K562 (cell line): ENCODE results near the gene CHCHD5. TPM values are rescaled to one million over a fixed set of nuclear protein-coding genes. Genes with fewer than 3 reads are reported as not detected.
A peak's percentile ranks its signal among the peaks of the same experiment; 100 is the strongest.

Experiments
- BDP1 ChIP-seq: IDR thresholded peaks from 3 replicates; pipeline ENCODE4 v1.6.1; 2011; ENCODE audit not compliant: insufficient read length, insufficient read depth
- CTBP1 ChIP-seq: fragments of 450-650 bp; IDR thresholded peaks from 2 replicates; pipeline ENCODE4 v1.6.1; 2016; ENCODE audit warnings: borderline replicate concordance
- LEF1 ChIP-seq: fragments of 450-650 bp; IDR thresholded peaks from 2 replicates; pipeline ENCODE4 v1.6.1; 2016; ENCODE audit warnings: mild to moderate bottlenecking
- MCM7 ChIP-seq, 2 experiments: fragments of 450-650 bp; IDR thresholded peaks; 2 replicates each; pipeline ENCODE4 v1.6.1; 2016 to 2018
- SMARCE1 ChIP-seq: fragments of 450-650 bp; IDR thresholded peaks from 2 replicates; pipeline ENCODE4 v1.7.1; 2016; ENCODE audit warnings: mild to moderate bottlenecking
- TEAD4 ChIP-seq, 2 experiments: sonication (generic) in 1 of 2; formaldehyde crosslinking in 1 of 2; IDR thresholded peaks; 2 replicates each; pipeline versions ENCODE4 v1.6.1 to v1.8.0; 2012 to 2022; ENCODE audit warnings: borderline replicate concordance in 1 of 2, inconsistent platforms in 1 of 2, low read length in 1 of 2, mild to moderate bottlenecking in 1 of 2, missing genetic modification reagents in 1 of 2
- ZBED1 ChIP-seq: IDR thresholded peaks from 2 replicates; pipeline ENCODE4 v1.6.1; 2014
- ZBTB8A ChIP-seq: fragments of 450-650 bp; IDR thresholded peaks from 2 replicates; pipeline ENCODE4 v1.6.1; 2018; ENCODE audit warnings: mild to moderate bottlenecking, moderate library complexity; ENCODE audit not compliant: partially characterized antibody
- polyA plus RNA-seq, 8 experiments: library from polyadenylated mRNA; depleted of rRNA in 4 of 8; stranded (reverse) in 5 of 8; unstranded in 3 of 8; fragments of >200 nt; fragmentation: Nextera tagmentation in 2 of 8; fragmentation: Illumina TruSeq in 1 of 8; extraction: Ambion mirVana in 2 of 8; extraction: Trizol in 1 of 8; gene quantifications; 2 replicates each; pipeline versions ENCODE4 v1.2.1 to v1.2.3, GENCODE V29; 2011 to 2014; ENCODE audit warnings: inconsistent platforms in 1 of 8, missing spikeins in 1 of 8
- total RNA-seq, 7 experiments: library from RNA; depleted of rRNA in 6 of 7; stranded (reverse); fragments of >200 nt in 6 of 7; fragmentation: Illumina TruSeq in 2 of 7; extraction: Trizol in 2 of 7; gene quantifications; 2 replicates each; pipeline versions ENCODE4 v1.2.1 to v1.2.3, GENCODE V29; 2011 to 2021; ENCODE audit warnings: low replicate concordance in 1 of 7
- TF ChIP-seq, protein P1 (sequence below): fragments of 250-450 bp; sonication (Bioruptor Pico); IDR thresholded peaks from 2 replicates; pipeline ENCODE4 v1.4.0; 2020; ENCODE audit warnings: mild to moderate bottlenecking, moderate library complexity
- TF ChIP-seq, protein P2 (sequence below), 2 experiments: fragments of 450-650 bp in 1 of 2; sonication (generic) in 1 of 2; formaldehyde crosslinking; conservative IDR thresholded peaks; 2 replicates each; pipeline versions ENCODE4 v1.4.0 to v1.8.1; 2020 to 2022; ENCODE audit warnings: mild to moderate bottlenecking in 1 of 2, missing genetic modification reagents in 1 of 2
- TF ChIP-seq, protein P3 (sequence below): fragments of 250-450 bp; sonication (Bioruptor Pico); IDR thresholded peaks from 2 replicates; pipeline ENCODE4 v1.8.0; 2021; ENCODE audit warnings: mild to moderate bottlenecking, moderate library complexity
- TF ChIP-seq, protein P4 (sequence below), 2 experiments: fragments of 450-650 bp; IDR thresholded peaks; 2 replicates each; pipeline ENCODE4 v1.6.1; 2016; ENCODE audit warnings: mild to moderate bottlenecking in 2 of 2, borderline replicate concordance in 1 of 2, low read depth in 1 of 2, moderate library complexity in 1 of 2

Gene CHCHD5
- total and polyA plus RNA-seq, 9 of the 15 experiments (the other 6 are each of a cell fraction or from before 2014, with no cell fraction given): 7.4 to 79.3 (median 33.4) TPM

DNA sequence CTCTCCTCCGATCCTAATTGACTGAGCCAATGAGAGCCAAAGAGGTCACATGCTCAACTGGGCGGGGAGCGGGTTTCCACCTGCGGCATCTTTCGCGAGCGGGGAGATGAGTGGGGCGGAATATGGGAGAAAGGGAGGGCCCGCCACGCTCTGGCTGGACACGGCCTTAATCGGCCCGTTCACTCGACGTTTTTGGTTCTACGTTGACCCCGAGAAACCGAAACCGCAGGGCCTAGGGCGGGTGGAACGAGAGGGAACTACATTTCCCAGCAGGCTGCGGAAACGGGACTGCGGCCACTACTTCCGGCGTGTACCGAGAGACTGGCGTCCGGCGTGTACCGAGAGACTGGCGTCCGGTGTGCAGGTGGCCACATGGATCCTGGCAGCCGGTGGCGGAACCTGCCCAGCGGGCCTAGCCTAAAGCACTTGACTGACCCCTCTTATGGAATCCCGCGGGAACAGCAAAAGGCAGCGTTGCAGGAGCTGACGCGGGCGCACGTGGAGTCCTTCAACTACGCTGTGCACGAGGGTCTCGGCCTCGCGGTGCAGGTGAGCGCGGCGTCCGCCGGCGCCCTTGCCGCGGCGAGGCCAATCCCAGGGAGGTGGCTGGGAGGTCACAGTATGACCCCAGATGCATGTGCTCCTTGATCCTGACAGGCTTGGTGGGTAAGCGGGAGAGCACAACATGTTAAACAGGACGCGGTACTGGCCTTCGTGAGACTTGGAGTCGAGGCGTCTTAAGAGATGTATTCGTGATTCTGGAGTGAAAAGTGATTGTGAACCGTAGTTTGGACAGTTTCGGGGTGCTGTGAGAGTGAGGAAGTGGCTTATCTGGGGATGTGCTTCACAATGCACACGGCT, 42.1 kb upstream of the CHCHD5 start, which contains the start of gene POLR1B (continued):
- TF ChIP-seq, protein P1, sequence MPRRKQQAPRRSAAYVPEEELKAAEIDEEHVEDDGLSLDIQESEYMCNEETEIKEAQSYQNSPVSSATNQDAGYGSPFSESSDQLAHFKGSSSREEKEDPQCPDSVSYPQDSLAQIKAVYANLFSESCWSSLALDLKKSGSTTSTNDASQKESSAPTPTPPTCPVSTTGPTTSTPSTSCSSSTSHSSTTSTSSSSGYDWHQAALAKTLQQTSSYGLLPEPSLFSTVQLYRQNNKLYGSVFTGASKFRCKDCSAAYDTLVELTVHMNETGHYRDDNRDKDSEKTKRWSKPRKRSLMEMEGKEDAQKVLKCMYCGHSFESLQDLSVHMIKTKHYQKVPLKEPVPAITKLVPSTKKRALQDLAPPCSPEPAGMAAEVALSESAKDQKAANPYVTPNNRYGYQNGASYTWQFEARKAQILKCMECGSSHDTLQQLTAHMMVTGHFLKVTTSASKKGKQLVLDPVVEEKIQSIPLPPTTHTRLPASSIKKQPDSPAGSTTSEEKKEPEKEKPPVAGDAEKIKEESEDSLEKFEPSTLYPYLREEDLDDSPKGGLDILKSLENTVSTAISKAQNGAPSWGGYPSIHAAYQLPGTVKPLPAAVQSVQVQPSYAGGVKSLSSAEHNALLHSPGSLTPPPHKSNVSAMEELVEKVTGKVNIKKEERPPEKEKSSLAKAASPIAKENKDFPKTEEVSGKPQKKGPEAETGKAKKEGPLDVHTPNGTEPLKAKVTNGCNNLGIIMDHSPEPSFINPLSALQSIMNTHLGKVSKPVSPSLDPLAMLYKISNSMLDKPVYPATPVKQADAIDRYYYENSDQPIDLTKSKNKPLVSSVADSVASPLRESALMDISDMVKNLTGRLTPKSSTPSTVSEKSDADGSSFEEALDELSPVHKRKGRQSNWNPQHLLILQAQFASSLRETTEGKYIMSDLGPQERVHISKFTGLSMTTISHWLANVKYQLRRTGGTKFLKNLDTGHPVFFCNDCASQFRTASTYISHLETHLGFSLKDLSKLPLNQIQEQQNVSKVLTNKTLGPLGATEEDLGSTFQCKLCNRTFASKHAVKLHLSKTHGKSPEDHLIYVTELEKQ (CRISPR knock-in tag): no peak
- TF ChIP-seq ZBED1 (no peak), TEAD4 (IDR thresholded peaks at IDR 0.05; ENCODE audit: low read length) (no peak; the same call in 1 of the 2 replicates), TEAD4 (CRISPR knock-in tag; IDR thresholded peaks at IDR 0.05; ENCODE audit: borderline replicate concordance) (0 out of 2 replicates have a peak, but pooled peaks have one; percentile 60), BDP1 (no peak), SMARCE1 (peak; percentile 11; the same call in 1 of the 2 replicates), LEF1 (no peak; the same call in 1 of the 2 replicates), CTBP1 (peak; percentile 82; the same call in 1 of the 2 replicates), MCM7 (IDR thresholded peaks at IDR 0.05) (no peak), ZBTB8A (no peak)
- TF ChIP-seq, protein P2, sequence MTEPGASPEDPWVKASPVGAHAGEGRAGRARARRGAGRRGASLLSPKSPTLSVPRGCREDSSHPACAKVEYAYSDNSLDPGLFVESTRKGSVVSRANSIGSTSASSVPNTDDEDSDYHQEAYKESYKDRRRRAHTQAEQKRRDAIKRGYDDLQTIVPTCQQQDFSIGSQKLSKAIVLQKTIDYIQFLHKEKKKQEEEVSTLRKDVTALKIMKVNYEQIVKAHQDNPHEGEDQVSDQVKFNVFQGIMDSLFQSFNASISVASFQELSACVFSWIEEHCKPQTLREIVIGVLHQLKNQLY (CRISPR knock-in tag; conservative IDR thresholded peaks at IDR 0.05): peak in 1 of 2 experiments; percentile 91; a peak in 2 of 4 replicates
- TF ChIP-seq, protein P3, sequence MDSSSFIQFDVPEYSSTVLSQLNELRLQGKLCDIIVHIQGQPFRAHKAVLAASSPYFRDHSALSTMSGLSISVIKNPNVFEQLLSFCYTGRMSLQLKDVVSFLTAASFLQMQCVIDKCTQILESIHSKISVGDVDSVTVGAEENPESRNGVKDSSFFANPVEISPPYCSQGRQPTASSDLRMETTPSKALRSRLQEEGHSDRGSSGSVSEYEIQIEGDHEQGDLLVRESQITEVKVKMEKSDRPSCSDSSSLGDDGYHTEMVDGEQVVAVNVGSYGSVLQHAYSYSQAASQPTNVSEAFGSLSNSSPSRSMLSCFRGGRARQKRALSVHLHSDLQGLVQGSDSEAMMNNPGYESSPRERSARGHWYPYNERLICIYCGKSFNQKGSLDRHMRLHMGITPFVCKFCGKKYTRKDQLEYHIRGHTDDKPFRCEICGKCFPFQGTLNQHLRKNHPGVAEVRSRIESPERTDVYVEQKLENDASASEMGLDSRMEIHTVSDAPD (CRISPR knock-in tag): no peak
- TF ChIP-seq, protein P4, sequence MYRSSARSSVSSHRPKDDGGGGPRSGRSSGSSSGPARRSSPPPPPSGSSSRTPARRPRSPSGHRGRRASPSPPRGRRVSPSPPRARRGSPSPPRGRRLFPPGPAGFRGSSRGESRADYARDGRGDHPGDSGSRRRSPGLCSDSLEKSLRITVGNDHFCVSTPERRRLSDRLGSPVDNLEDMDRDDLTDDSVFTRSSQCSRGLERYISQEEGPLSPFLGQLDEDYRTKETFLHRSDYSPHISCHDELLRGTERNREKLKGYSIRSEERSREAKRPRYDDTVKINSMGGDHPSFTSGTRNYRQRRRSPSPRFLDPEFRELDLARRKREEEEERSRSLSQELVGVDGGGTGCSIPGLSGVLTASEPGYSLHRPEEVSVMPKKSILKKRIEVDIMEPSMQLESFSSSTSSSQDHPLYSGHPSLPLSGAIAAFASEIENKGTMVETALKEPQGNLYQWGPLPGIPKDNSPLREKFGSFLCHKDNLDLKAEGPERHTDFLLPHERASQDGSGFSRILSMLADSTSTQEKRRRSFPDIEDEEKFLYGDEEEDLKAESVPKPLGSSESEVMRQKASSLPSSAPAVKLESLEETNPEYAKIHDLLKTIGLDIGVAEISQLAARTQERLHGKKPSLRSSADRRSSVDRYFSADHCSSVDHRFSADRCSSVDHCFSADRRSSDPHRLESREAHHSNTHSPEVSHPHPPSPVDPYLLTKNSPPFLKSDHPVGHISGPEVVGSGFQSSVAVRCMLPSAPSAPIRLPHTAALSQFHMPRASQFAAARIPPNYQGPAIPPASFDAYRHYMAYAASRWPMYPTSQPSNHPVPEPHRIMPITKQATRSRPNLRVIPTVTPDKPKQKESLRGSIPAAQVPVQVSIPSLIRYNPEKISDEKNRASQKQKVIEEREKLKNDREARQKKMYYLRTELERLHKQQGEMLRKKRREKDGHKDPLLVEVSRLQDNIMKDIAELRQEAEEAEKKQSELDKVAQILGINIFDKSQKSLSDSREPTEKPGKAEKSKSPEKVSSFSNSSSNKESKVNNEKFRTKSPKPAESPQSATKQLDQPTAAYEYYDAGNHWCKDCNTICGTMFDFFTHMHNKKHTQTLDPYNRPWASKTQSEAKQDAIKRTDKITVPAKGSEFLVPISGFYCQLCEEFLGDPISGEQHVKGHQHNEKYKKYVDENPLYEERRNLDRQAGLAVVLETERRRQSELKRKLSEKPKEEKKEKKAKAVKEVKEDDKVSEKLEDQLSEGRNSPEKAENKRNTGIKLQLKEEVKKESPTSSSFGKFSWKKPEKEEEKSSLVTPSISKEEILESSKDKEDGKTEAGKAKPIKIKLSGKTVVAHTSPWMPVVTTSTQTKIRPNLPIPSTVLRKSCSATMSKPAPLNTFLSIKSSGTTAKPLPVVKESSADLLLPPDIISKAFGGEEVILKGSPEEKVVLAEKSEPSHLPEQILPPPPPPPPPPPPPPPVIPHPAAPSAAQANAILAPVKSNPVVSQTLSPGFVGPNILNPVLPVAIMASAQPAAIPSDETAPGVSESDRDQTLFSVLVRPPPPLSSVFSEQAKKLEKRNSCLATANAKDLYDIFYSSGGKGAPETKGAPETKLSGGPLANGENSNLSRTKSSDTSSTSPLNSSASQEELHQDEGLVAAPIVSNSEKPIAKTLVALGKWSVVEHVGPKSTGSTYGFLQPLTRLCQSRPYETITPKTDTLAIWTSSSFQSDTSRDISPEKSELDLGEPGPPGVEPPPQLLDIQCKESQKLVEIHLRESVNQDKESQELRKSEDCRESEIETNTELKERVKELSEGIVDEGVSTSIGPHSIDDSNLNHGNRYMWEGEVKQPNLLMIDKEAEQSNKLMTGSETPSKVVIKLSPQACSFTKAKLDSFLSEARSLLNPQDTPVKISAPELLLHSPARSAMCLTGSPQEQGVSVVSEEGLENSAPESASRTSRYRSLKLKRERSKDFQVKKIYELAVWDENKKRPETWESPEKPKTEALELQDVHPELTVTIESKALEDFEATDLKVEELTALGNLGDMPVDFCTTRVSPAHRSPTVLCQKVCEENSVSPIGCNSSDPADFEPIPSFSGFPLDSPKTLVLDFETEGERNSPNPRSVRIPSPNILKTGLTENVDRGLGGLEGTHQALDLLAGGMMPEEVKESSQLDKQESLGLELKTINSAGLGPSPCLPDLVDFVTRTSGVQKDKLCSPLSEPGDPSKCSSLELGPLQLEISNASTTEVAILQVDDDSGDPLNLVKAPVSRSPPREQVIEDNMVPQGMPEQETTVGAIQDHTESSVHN (IDR thresholded peaks at IDR 0.05; ENCODE audit: borderline replicate concordance in 1 of 2, low read depth in 1 of 2): no peak
